AG10803 (cell line): ENCODE data around the gene OR8D4.

Source experiments
- DNase-seq: peaks from one replicate; pipeline ENCODE4 v3.0.0; 2010; ENCODE audit warnings: low read depth
- H3K4me3 ChIP-seq: 2 replicates; pipeline ENCODE4 v1.5.1; 2011; ENCODE audit warnings: mild to moderate bottlenecking, low read length, control low read depth
- TF ChIP-seq, protein P1 (sequence below): conservative IDR thresholded peaks from 2 replicates; pipeline ENCODE4 v1.5.1; 2011; ENCODE audit warnings: mild to moderate bottlenecking, low read length, control low read depth, inconsistent platforms

OR8D4 gene

DNA sequence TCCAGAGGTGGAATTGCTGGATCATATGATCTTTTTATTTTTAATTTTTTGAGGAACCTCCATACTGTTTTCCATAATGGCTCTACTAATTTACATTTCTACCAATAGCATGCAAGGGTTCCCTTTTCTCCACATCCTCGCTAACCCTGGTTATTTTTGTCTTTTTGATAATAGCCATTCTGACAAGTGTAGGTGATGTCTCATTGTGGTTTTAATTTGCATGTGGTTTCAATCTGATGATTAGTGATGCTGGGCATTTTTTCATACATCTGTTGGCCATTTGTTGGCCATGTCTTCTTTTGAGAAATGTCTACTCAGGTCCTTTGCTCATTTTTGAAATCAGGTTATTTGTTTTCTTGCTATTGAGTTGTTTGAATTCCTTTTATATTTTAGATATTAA is 22.1 kb downstream of the OR8D4 start:
- TF ChIP-seq, protein P1, sequence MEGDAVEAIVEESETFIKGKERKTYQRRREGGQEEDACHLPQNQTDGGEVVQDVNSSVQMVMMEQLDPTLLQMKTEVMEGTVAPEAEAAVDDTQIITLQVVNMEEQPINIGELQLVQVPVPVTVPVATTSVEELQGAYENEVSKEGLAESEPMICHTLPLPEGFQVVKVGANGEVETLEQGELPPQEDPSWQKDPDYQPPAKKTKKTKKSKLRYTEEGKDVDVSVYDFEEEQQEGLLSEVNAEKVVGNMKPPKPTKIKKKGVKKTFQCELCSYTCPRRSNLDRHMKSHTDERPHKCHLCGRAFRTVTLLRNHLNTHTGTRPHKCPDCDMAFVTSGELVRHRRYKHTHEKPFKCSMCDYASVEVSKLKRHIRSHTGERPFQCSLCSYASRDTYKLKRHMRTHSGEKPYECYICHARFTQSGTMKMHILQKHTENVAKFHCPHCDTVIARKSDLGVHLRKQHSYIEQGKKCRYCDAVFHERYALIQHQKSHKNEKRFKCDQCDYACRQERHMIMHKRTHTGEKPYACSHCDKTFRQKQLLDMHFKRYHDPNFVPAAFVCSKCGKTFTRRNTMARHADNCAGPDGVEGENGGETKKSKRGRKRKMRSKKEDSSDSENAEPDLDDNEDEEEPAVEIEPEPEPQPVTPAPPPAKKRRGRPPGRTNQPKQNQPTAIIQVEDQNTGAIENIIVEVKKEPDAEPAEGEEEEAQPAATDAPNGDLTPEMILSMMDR = no peak
- DNase-seq = no peak
- no peak overlapping the region for H3K4me3 ChIP-seq

DNA sequence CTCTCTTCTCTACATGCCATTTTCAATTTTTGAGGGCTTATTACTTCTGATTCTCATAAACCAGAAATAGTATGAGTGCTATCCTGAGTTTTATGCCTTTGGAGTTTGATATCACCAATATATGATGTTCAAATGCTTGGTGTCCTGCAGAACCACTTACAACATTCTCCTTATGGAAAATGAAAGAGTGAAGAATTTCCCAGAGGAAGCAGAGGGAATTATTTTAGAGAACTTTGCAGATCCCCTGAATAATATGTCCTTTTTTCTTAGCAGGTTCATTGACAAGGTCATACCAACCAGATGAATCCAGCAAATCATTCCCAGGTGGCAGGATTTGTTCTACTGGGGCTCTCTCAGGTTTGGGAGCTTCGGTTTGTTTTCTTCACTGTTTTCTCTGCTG is 37.4 kb downstream of the OR8D4 start, which contains the start of gene OR4D5:
TSS of gene OR4D5 (plus strand) at position 301 of the 400 bp plus-strand sequence. CDS start at position 301, 0 bp downstream.
- TF ChIP-seq, protein P1 = no peak
- DNase-seq = no peak
- no peak within 1 kb of the TSS for H3K4me3 ChIP-seq

DNA sequence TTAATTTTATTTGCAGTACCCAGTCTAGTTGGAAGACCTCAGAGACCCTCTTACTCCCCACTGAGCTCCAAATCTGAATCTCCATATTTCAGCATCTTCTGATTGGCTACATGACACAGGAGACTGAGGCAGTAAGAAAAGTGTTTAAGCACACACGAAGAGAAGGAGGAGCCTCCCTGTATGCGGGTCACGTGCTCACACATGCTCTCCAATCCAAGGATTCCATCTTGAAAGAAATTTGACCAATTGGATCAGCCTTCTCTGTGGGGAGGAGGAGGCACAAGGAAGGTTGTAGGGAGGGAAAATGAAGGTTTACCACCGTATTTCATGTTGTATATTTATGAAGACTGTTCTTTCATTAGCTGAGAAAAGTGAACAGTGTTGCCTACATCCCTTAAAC is 40.4 kb downstream of the OR8D4 start:
- TF ChIP-seq, protein P1 = no peak
- DNase-seq = no peak
- no peak overlapping the region for H3K4me3 ChIP-seq

DNA sequence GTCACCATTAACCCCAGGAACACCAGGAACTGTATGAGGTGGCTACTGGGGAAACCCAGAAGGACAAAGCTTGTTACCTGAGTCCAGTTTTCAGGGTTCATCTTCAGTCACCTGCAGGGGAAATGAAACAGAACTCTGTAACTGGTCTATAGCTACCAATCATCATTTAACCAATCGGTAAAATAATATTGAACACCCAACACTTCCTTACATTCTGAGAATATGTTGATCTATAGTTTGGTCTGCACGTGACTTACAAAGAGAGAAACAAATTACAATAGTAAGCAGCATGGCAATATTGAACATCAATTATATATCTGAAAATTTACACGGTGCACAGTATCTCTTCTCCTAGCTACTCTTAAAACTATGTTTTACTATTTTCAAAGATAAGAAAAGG is 41.8 kb downstream of the OR8D4 start, which contains the start of gene OR6T1:
TSS of gene OR6T1 (minus strand) at position 101 of the 400 bp plus-strand sequence. CDS start at position 101, 0 bp downstream.
- H3K4me3 ChIP-seq = no peak within 1 kb of the TSS
- no peak for DNase-seq
- TF ChIP-seq, protein P1 = no peak

DNA sequence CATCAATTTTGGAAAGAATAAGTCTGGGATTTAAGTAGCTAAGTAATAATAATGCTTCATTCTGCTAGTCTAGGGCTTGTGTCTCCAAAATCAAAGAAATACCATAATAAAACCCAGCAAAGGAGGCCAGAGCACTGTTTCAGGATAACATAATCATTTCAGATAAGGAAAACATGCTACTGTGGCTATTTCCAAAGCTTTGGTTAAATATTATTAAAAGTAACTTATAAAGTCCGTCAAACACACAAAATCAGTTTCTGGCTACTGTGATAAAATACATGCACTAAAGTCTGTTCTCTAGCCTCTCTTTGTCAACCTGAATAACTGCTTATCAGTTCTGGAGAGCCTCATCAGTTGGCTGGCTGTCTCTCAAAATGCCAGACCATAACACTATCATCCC is 43.2 kb downstream of the OR8D4 start:
- TF ChIP-seq, protein P1 = no peak
- DNase-seq = no peak
- H3K4me3 ChIP-seq = no peak overlapping the region

DNA sequence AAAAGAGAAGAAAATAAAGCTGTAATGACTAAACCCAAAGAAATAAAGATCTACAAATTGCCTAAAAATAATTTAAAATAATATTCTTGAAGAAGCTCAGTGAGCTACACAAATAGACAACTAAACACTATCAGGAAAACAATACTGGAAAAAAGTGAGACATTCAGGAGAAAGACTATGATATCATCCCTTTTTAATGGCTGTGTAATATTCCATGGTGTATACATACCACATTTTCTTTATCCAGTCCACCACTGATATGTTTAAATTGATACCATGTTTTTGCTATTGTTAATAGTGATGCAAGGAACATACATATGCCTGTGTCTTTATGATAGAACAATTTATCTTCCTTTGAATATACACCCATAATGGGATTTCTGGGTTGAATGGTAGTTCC is 54.8 kb downstream of the OR8D4 start:
- no peak for DNase-seq
- TF ChIP-seq, protein P1 = no peak
- H3K4me3 ChIP-seq = no peak overlapping the region
